IMR-90 (cell line): Measurements from ENCODE around the gene E2F4. TPM values are rescaled to one million over a fixed set of nuclear protein-coding genes. Genes with fewer than 3 reads are reported as not detected.

Experiments
- ATAC-seq: fragments of 200-7000 bp; cut with Tn5 transposase; 2 replicates; pipeline ENCODE4 v1.9.1; 2020; ENCODE audit warnings: low read depth, mild to moderate bottlenecking, moderate library complexity
- BruUV-seq: library from RNA; stranded (reverse); fragments of 400-500 nt; replicated peaks from 2 replicates; lab custom pipeline; 2021; lab: Mats Ljungman, UMichigan
- CTCF ChIA-PET: fragments of 300-600 bp; formaldehyde crosslinking; extraction: SDS; loops from one replicate; lab custom pipeline; 2021; ENCODE audit warnings: antibody characterized with exemption; lab: Yijun Ruan, JAX
- POLR2A ChIA-PET: fragments of 300-600 bp; sonication (Branson Sonifier 250); formaldehyde crosslinking; loops from one replicate; lab custom pipeline; 2022; ENCODE audit warnings: antibody characterized with exemption; ENCODE audit not compliant: unreplicated experiment; lab: Charles Lee
- DNase-seq: peaks from one replicate; pipeline ENCODE4 v3.0.0; 2013
- H2AFZ ChIP-seq: replicated peaks from 2 replicates; pipeline ENCODE3; 2013; ENCODE audit warnings: low read length, mild to moderate bottlenecking; ENCODE audit not compliant: poor library complexity
- H2AK5ac ChIP-seq: 2 replicates; pipeline ENCODE4 v1.6.1; 2013; ENCODE audit warnings: low read depth, low read length, inconsistent platforms
- H2AK9ac ChIP-seq: replicated peaks from 2 replicates; pipeline ENCODE3; 2013; ENCODE audit warnings: mild to moderate bottlenecking, low read depth, low read length, moderate library complexity; ENCODE audit not compliant: poor library complexity
- H2BK120ac ChIP-seq: 2 replicates; pipeline ENCODE4 v1.6.1; 2013; ENCODE audit warnings: low read depth, low read length, inconsistent platforms
- H2BK15ac ChIP-seq: 3 replicates; pipeline ENCODE4 v1.6.1; 2013; ENCODE audit warnings: low read depth, low read length, inconsistent platforms
- H2BK20ac ChIP-seq: 2 replicates; pipeline ENCODE4 v1.6.1; 2013; ENCODE audit warnings: low read depth, mild to moderate bottlenecking, inconsistent platforms, low read length, moderate library complexity
- H2BK5ac ChIP-seq: 2 replicates; pipeline ENCODE4 v1.6.1; 2013; ENCODE audit warnings: mild to moderate bottlenecking, low read depth, low read length, inconsistent platforms; ENCODE audit not compliant: poor library complexity, severe bottlenecking
- H3K14ac ChIP-seq: replicated peaks from 2 replicates; pipeline ENCODE4 v1.6.1; 2013; ENCODE audit warnings: low read depth, low read length, inconsistent platforms
- H3K18ac ChIP-seq: 2 replicates; pipeline ENCODE4 v1.6.1; 2013; ENCODE audit warnings: low read depth, low read length, control low read depth
- H3K23ac ChIP-seq: 2 replicates; pipeline ENCODE4 v1.6.1; 2013; ENCODE audit warnings: low read depth, low read length, inconsistent platforms
- H3K27ac ChIP-seq: 2 replicates; pipeline ENCODE4 v1.5.1; 2013; ENCODE audit warnings: mild to moderate bottlenecking, control low read depth, low read length; ENCODE audit not compliant: insufficient read depth
- H3K27me3 ChIP-seq: 2 replicates; pipeline ENCODE4 v1.6.1; 2013; ENCODE audit warnings: low read length; ENCODE audit not compliant: control insufficient read depth, insufficient read depth
- H3K36me3 ChIP-seq: 2 replicates; pipeline ENCODE4 v1.6.1; 2013; ENCODE audit warnings: low read length, mixed read lengths; ENCODE audit not compliant: control insufficient read depth, insufficient read depth
- H3K4ac ChIP-seq: 2 replicates; pipeline ENCODE4 v1.6.1; 2013; ENCODE audit warnings: low read depth, low read length, inconsistent platforms
- H3K4me1 ChIP-seq: 2 replicates; pipeline ENCODE4 v1.6.1; 2013; ENCODE audit warnings: low read length, mixed read lengths; ENCODE audit not compliant: control insufficient read depth, insufficient read depth
- H3K4me2 ChIP-seq: 2 replicates; pipeline ENCODE4 v1.6.1; 2013; ENCODE audit warnings: low read depth, mild to moderate bottlenecking, control low read depth, low read length, moderate library complexity
- H3K4me3 ChIP-seq: 2 replicates; pipeline ENCODE4 v1.5.1; 2013; ENCODE audit warnings: low read depth, mild to moderate bottlenecking, control low read depth, low read length, moderate library complexity; ENCODE audit not compliant: insufficient read depth
- H3K56ac ChIP-seq: 2 replicates; pipeline ENCODE4 v1.6.1; 2013; ENCODE audit warnings: low read length, inconsistent platforms; ENCODE audit not compliant: insufficient read depth; ENCODE audit errors: extremely low read depth
- H3K79me1 ChIP-seq, 2 experiments: 2 replicates each; pipeline ENCODE4 v1.6.1; 2013; ENCODE audit warnings: low read length in 2 of 2, inconsistent platforms in 1 of 2, low read depth in 1 of 2
- H3K9ac ChIP-seq: 2 replicates; pipeline ENCODE4 v1.6.1; 2013; ENCODE audit warnings: low read depth, low read length, control low read depth
- H3K9me1 ChIP-seq: 2 replicates; pipeline ENCODE4 v1.6.1; 2013; ENCODE audit warnings: low read length, inconsistent platforms; ENCODE audit not compliant: insufficient read depth
- H3K9me3 ChIP-seq: 2 replicates; pipeline ENCODE4 v1.6.1; 2013; ENCODE audit warnings: low read length; ENCODE audit not compliant: control insufficient read depth, insufficient read depth
- H4K20me1 ChIP-seq: 2 replicates; pipeline ENCODE4 v1.6.1; 2013; ENCODE audit warnings: low read length, inconsistent platforms; ENCODE audit not compliant: insufficient read depth
- H4K5ac ChIP-seq: 2 replicates; pipeline ENCODE4 v1.6.1; 2013; ENCODE audit warnings: mild to moderate bottlenecking, low read depth, low read length, control low read depth
- H4K8ac ChIP-seq, 2 experiments: 2 replicates each; pipeline ENCODE4 v1.6.1; 2013; ENCODE audit warnings: low read depth in 2 of 2, low read length in 2 of 2, control low read depth in 1 of 2, inconsistent platforms in 1 of 2
- H4K91ac ChIP-seq: 2 replicates; pipeline ENCODE4 v1.6.1; 2013; ENCODE audit warnings: low read depth, low read length, inconsistent platforms; ENCODE audit not compliant: insufficient read depth
- CEBPB ChIP-seq: IDR thresholded peaks from 2 replicates; pipeline ENCODE4 v1.6.1; 2012; ENCODE audit warnings: low read depth, low read length, improper control_type of control experiment
- SMC3 ChIP-seq: fragments of 150-350 bp; IDR thresholded peaks from 2 replicates; pipeline ENCODE4 v1.6.1; 2016; ENCODE audit warnings: low read depth, mild to moderate bottlenecking, antibody characterized with exemption, low read length, moderate library complexity
- WGBS, 2 experiments: methylation state at CpG; one replicate each; pipeline versions ENCODE4 v1.1.5 to v1.1.7; 2013; ENCODE audit warnings: missing lambda C conversion rate in 2 of 2; ENCODE audit not compliant: insufficient read length in 1 of 2; ENCODE audit errors: extremely low coverage in 2 of 2; 5-methylcytosine and 5-hydroxymethylcytosine counted together
- dilution Hi-C: fragments of 300-500 bp; cut with HindIII; formaldehyde crosslinking; loops from one replicate; pipeline ENCODE4 v1.14.3; 2018; ENCODE audit warnings: low sequenced_read_pairs; ENCODE audit not compliant: unreplicated experiment
- in situ Hi-C: fragments of 300-500 bp; cut with MboI; formaldehyde crosslinking; loops from 3 replicates; pipeline ENCODE4 v1.14.3; 2019; ENCODE audit warnings: low sequenced_read_pairs, inconsistent platforms, mixed read lengths
- intact Hi-C: fragments of 100-400 bp; cut with micrococcal nuclease; formaldehyde crosslinking; loops from 2 replicates; pipeline ENCODE4 v1.10.0; 2022
- polyA plus RNA-seq, 3 experiments: library from polyadenylated mRNA; depleted of rRNA; stranded (reverse); fragments of >200 nt; gene quantifications; 2 replicates each; pipeline ENCODE4 v1.2.3, GENCODE V29; 2012; ENCODE audit warnings: low replicate concordance in 1 of 3
- total RNA-seq: library from RNA; depleted of rRNA; stranded (reverse); fragments of >200 nt; gene quantifications from 2 replicates; pipeline ENCODE4 v1.2.3, GENCODE V29; 2012

E2F4 gene
- total and polyA plus RNA-seq, 2 of the 4 experiments (the other 2 are of a cell fraction) = 63.4 to 103 TPM

GRCh38 chr16:67236563-67237395 is 44.8 kb downstream of the E2F4 start:
- Histone ChIP-seq H3K23ac (no peak overlapping the region), H3K9me3 (no peaks in the 10 kb centered on the region), H4K20me1 (no peaks in the 10 kb centered on the region; the same call in 1 of the 2 replicates), H3K9ac (no peak overlapping the region), H4K5ac (no peak overlapping the region), H3K4me2 (no peak overlapping the region), H4K8ac (no peak overlapping the region), H2BK20ac (no peak overlapping the region), H3K14ac (no peak overlapping the region), H2BK15ac (no peak overlapping the region), H3K27ac (no peak overlapping the region), H3K4me1 (peaks cover 15% of the 10 kb centered on the region), H2BK120ac (no peak overlapping the region), H4K91ac (no peak overlapping the region), H3K27me3 (no peaks in the 10 kb centered on the region), H2AK5ac (no peak overlapping the region), H3K4me3 (no peak overlapping the region), H3K36me3 (peaks cover 57% of the 10 kb centered on the region), H3K56ac (no peak overlapping the region), H2AFZ (no peak overlapping the region), H2BK5ac (no peak overlapping the region), H2AK9ac (peak overlapping the region; percentile 23), H3K18ac (no peak overlapping the region), H3K4ac (no peak overlapping the region), H3K9me1 (peaks cover 17% of the 10 kb centered on the region), H3K79me1 (peaks cover 22 to 62% of the 10 kb centered on the region in 2 experiments; a peak in 3 of 4 replicates)
- POLR2A ChIA-PET = no interaction called here
- intact Hi-C loops = no loop called here
- in situ Hi-C loops = no loop called here
- dilution Hi-C loops = no loop called here
- WGBS, 2 experiments = 82% methylated on average over 7 of the region's 50 CpGs; no CpG with 5 or more reads in 1 of the 2 experiments
- CTCF ChIA-PET = no interaction called here
- BruUV-seq = no TSS peak
- DNase-seq (peak; percentile 31), ATAC-seq (peak; percentile 42)
- TF ChIP-seq SMC3 (no peak), CEBPB (no peak)
